Cardiac muscle cell (in vitro differentiated cells and primary cell): ENCODE measurements around the gene CRYBG2. TPM values are rescaled to one million over a fixed set of nuclear protein-coding genes. Genes with fewer than 3 reads are reported as not detected.

Experiments
- DNase-seq, 2 donors: peaks; one replicate each; pipeline versions ENCODE4 v3.0.0 to v3.0.0-alpha.2; 2010 to 2017; ENCODE audit warnings: low read depth in 1 of 2, low spot score in 1 of 2
- H3K27ac ChIP-seq: fragments of 200-600 bp; sonication (generic); 2 replicates; pipeline ENCODE4 v1.5.1; 2016
- H3K27me3 ChIP-seq: fragments of 200-600 bp; sonication (generic); 2 replicates; pipeline ENCODE4 v1.6.0; 2016; ENCODE audit warnings: control low read depth
- H3K36me3 ChIP-seq: fragments of 200-600 bp; sonication (generic); 2 replicates; pipeline ENCODE4 v1.5.1; 2016; ENCODE audit warnings: control low read depth
- H3K4me1 ChIP-seq: fragments of 200-600 bp; sonication (generic); 2 replicates; pipeline ENCODE4 v1.8.1; 2017; ENCODE audit warnings: low read depth, mild to moderate bottlenecking, mixed run types
- H3K4me3 ChIP-seq: fragments of 200-600 bp; sonication (generic); 2 replicates; pipeline ENCODE4 v1.5.1; 2016; ENCODE audit warnings: mild to moderate bottlenecking
- H3K9me3 ChIP-seq: fragments of 200-600 bp; sonication (generic); 2 replicates; pipeline ENCODE4 v1.5.1; 2017; ENCODE audit warnings: low read depth, mild to moderate bottlenecking, control low read depth
- CTCF ChIP-seq: IDR thresholded peaks from 2 replicates; pipeline ENCODE4 v1.5.1; 2012; ENCODE audit warnings: low read depth, mild to moderate bottlenecking, low read length
- polyA plus RNA-seq: library from polyadenylated mRNA; unstranded; fragments of >200 nt; fragmentation: Nextera tagmentation; extraction: Ambion mirVana; gene quantifications from 2 replicates; pipeline ENCODE4 v1.2.1, GENCODE V29; 2016
- total RNA-seq: library from RNA; depleted of rRNA; stranded (reverse); fragments of >200 nt; gene quantifications from 2 replicates; pipeline ENCODE4 v1.2.3, GENCODE V29; 2016

Gene CRYBG2
- total and polyA plus RNA-seq, 2 experiments from 2014 or later = 0.06 to 1.7 TPM

DNA sequence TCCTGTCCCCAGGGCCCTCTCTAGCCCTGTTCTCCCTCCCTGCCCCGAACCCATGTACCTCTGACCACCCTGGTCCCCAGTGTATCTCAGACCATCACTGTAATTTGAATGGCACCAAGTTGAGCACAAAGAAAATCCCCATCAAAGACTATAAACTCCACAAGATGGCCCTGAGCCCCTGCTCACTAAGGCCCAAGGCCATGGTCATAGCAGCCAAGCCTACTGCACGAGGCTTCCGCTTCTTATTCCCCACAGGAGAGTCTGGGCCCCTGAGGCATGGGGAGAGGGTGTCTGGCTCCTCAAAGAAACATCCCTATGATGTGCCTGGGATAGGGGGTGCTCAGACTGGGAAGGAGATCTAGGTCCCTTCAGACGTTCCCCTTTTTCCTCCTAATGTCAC lies 14.1 kb upstream of the CRYBG2 start:
- Histone ChIP-seq H3K4me3 (no peak overlapping the region), H3K36me3 (no peaks in the 10 kb centered on the region), H3K4me1 (no peaks in the 10 kb centered on the region), H3K27ac (no peak overlapping the region), H3K9me3 (no peaks in the 10 kb centered on the region), H3K27me3 (peaks cover 3% of the 10 kb centered on the region)
- no peak for DNase-seq
- TF ChIP-seq CTCF = no peak

GRCh38 chr1:26367441-26367840 lies 13.5 kb upstream of the CRYBG2 start:
- H3K4me1 ChIP-seq = no peaks in the 10 kb centered on the region
- no peaks in the 10 kb centered on the region for H3K36me3 ChIP-seq
- H3K9me3 ChIP-seq = no peaks in the 10 kb centered on the region
- DNase-seq = no peak
- H3K27me3 ChIP-seq = peaks cover 3% of the 10 kb centered on the region
- H3K4me3 ChIP-seq = no peak overlapping the region
- H3K27ac ChIP-seq = no peak overlapping the region
- no peak for TF ChIP-seq CTCF

DNA sequence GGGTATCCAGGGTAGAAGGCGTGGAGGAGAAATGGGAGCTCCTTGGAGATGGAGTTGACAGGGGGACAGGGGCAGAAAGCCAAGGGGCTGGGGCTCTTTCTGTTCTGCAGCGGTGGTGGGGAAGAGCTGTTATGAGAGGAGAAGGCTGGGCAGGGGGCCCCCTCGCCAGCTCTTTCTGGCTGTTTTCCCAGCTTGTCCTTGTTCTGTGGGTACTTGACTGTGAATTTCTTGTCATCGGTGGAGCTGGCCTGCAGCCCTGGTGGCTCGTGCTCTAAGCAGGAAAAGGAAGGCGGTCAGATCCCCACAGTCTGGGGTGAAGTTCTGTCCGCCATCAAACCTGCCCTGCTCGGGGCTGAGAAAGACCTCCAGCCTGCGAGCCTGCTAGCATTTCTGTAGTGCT lies 11.0 kb upstream of the CRYBG2 start:
- DNase-seq = no peak
- no peak for TF ChIP-seq CTCF
- Histone ChIP-seq H3K9me3 (no peaks in the 10 kb centered on the region), H3K27me3 (peaks cover 28% of the 10 kb centered on the region), H3K4me1 (no peaks in the 10 kb centered on the region), H3K36me3 (no peaks in the 10 kb centered on the region), H3K27ac (no peak overlapping the region), H3K4me3 (no peak overlapping the region)

DNA sequence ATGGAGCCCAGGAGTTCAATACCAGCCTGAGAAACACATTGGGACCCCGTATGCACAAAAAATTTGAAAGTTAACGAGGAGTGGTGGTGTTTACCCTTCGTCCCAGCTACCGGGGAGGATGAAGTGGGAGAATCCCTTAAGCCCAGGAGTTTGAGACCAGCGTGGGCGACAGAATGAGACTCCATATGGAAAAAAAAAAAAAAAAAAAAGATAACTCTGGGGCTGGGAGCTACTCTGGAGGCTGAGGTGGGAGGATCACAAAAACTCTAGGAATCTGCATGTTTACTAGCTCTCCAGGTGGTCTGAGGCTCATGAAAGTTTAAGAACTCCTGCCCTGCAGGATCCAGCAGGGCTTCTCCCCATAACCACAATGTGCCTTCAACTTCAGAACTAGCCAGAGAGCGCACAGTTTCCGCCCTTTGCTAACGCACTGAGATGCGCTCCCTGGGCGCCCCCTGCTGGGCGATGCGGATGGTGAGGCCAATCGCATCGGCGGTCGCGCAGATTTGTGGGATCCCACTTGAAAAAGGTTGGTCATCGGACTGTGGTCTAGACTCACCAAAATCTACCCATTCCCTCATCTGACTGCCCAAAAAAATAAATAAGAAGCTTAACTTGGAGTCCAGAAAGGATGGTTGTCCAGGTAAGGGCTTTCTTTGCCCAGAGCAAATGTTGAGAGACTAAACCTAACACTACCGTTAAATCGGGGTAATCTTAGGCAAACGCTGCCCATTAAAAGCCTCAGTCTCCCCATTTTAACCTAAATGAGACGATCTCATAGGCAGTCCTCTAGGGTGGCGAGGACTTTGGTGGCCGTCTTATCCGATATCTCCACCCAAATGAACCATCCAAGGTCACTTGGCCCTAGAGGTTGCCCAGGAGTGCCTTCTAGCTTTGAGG lies 9.9 kb upstream of the CRYBG2 start:
- peak; percentile 98 for TF ChIP-seq CTCF
- Histone ChIP-seq H3K4me3 (no peak overlapping the region), H3K9me3 (no peaks in the 10 kb centered on the region), H3K36me3 (no peaks in the 10 kb centered on the region), H3K27ac (no peak overlapping the region), H3K4me1 (no peaks in the 10 kb centered on the region), H3K27me3 (peaks cover 40% of the 10 kb centered on the region)
- DNase-seq = peak; percentile 84 to 92

GRCh38 chr1:26362331-26362730 lies 8.4 kb upstream of the CRYBG2 start:
- Histone ChIP-seq H3K4me3 (no peak overlapping the region), H3K27me3 (peaks cover 54% of the 10 kb centered on the region), H3K27ac (no peak overlapping the region), H3K9me3 (no peaks in the 10 kb centered on the region), H3K36me3 (no peaks in the 10 kb centered on the region), H3K4me1 (no peaks in the 10 kb centered on the region)
- DNase-seq = no peak
- TF ChIP-seq CTCF = no peak
